Small intestine (tissue), 7 donors: ENCODE measurements around the gene KRTAP10-8. TPM values are rescaled to one million over a fixed set of nuclear protein-coding genes. Genes with fewer than 3 reads are reported as not detected.
"Not testable (repeated sequence)": the region's sequence is repeated elsewhere in the genome, so short reads cannot be mapped to it uniquely, and the experiment has no call there.

Experiments used
- DNase-seq, 2 donors: peaks; one replicate each; pipeline versions ENCODE4 v3.0.0 to v3.0.0-alpha.2; 2013
- FAIRE-seq: peaks from 2 replicates; lab custom pipeline; 2012; peaks lifted over from hg19 to GRCh38; lab: Jason Lieb, UNC
- H3K27ac ChIP-seq, 3 donors: one replicate each; pipeline ENCODE4 v1.5.1; 2013; ENCODE audit warnings: low read length in 2 of 3, mild to moderate bottlenecking in 2 of 3, control low read depth in 1 of 3, inconsistent platforms in 1 of 3, low read depth in 1 of 3, moderate library complexity in 1 of 3
- H3K27me3 ChIP-seq, 3 donors: one replicate each; pipeline ENCODE4 v1.6.1; 2013; ENCODE audit warnings: low read length in 3 of 3, inconsistent platforms in 1 of 3; ENCODE audit not compliant: control insufficient read depth in 3 of 3, insufficient read depth in 3 of 3
- H3K36me3 ChIP-seq, 3 donors: one replicate each; pipeline ENCODE4 v1.6.1; 2013; ENCODE audit warnings: low read length in 3 of 3, inconsistent platforms in 1 of 3, low read depth in 1 of 3, mild to moderate bottlenecking in 1 of 3, moderate library complexity in 1 of 3; ENCODE audit not compliant: control insufficient read depth in 3 of 3, insufficient read depth in 2 of 3
- H3K4me1 ChIP-seq, 3 donors: one replicate each; pipeline ENCODE4 v1.6.1; 2013; ENCODE audit warnings: low read length in 2 of 3, inconsistent platforms in 1 of 3, low read depth in 1 of 3, mild to moderate bottlenecking in 1 of 3, moderate library complexity in 1 of 3; ENCODE audit not compliant: control insufficient read depth in 3 of 3, insufficient read depth in 2 of 3
- H3K4me3 ChIP-seq, 3 donors: one replicate each; pipeline ENCODE4 v1.5.1; 2013; ENCODE audit warnings: low read length in 3 of 3, control low read depth in 1 of 3, inconsistent platforms in 1 of 3, low read depth in 1 of 3, mild to moderate bottlenecking in 1 of 3, moderate library complexity in 1 of 3
- H3K9me3 ChIP-seq, 2 donors: one replicate each; pipeline ENCODE4 v1.6.1; 2013; ENCODE audit warnings: low read depth in 1 of 2, low read length in 1 of 2; ENCODE audit not compliant: control insufficient read depth in 2 of 2, insufficient read depth in 1 of 2
- WGBS, 3 donors: extraction: QIAGEN DNeasy Blood & Tissue Kit; methylation state at CpG; one replicate each; pipeline ENCODE4 v1.1.7; 2013; 5-methylcytosine and 5-hydroxymethylcytosine counted together
- polyA plus RNA-seq, 4 donors: library from polyadenylated mRNA; stranded (reverse) in 3 of 4; unstranded in 1 of 4; fragments of 200-250 nt in 3 of 4; fragments of 120-200 nt in 1 of 4; gene quantifications; one replicate each; pipeline versions ENCODE4 v1.2.1 to v1.2.3, GENCODE V29; 2013
- donor health status: healthy with polysubstance abuse.
- donor health status: control.
- donor health status: control.
- donor health status: Bipolar disorder and iron deficiency.
- donor health status: healthy.

The KRTAP10-8 gene
- polyA plus RNA-seq, 4 donors, result not detected

- Histone ChIP-seq H3K4me3 (no peak overlapping the region), H3K4me1 (no peaks in the 10 kb centered on the region), H3K27ac (no peak overlapping the region), H3K9me3 (peaks cover 0 to 5% of the 10 kb centered on the region in 2 donors), H3K36me3 (no peaks in the 10 kb centered on the region), H3K27me3 (peaks cover 0 to 3% (median 0%) of the 10 kb centered on the region in 3 donors)
- no peak for FAIRE-seq
- DNase-seq, result no peak
- WGBS, 3 donors, result 58 to 70% (median 64%) methylated on average over 6 of the region's 6 CpGs
Measured at GRCh38 chr21:44583800-44584147, 28.1 kb upstream of the KRTAP10-8 start.

- 63 to 86% (median 82%) methylated on average over 3 of the region's 3 CpGs for WGBS, 3 donors
- no peak for FAIRE-seq
Measured at GRCh38 chr21:44585892-44586291, 26.0 kb upstream of the KRTAP10-8 start.

GRCh38 chr21:44589094-44589493 is 22.8 kb upstream of the KRTAP10-8 start:
- 89 to 93% (median 90%) methylated on average over 2 of the region's 2 CpGs for WGBS, 3 donors
- Histone ChIP-seq H3K4me3 (no peak overlapping the region), H3K9me3 (no peaks in the 10 kb centered on the region), H3K27me3 (peaks cover 0 to 7% (median 6%) of the 10 kb centered on the region in 3 donors), H3K36me3 (no peaks in the 10 kb centered on the region), H3K27ac (no peak overlapping the region), H3K4me1 (no peaks in the 10 kb centered on the region)
- DNase-seq, result no peak
- FAIRE-seq, result no peak

More at GRCh38 chr21:44585892-44586291, 26.0 kb upstream of the KRTAP10-8 start:
- no peak for DNase-seq
- H3K4me1 ChIP-seq, result no peaks in the 10 kb centered on the region
- no peaks in the 10 kb centered on the region for H3K36me3 ChIP-seq
- H3K27me3 ChIP-seq, result peaks cover 0 to 7% (median 0%) of the 10 kb centered on the region in 3 donors
- H3K27ac ChIP-seq, result no peak overlapping the region
- H3K4me3 ChIP-seq, result no peak overlapping the region
- H3K9me3 ChIP-seq, result peaks cover 0 to 5% of the 10 kb centered on the region in 2 donors

- Histone ChIP-seq H3K27me3 (peaks cover 0 to 7% (median 6%) of the 10 kb centered on the region in 3 donors), H3K27ac (no peak overlapping the region), H3K9me3 (no peaks in the 10 kb centered on the region), H3K36me3 (no peaks in the 10 kb centered on the region), H3K4me1 (no peaks in the 10 kb centered on the region), H3K4me3 (no peak overlapping the region)
- FAIRE-seq, result no peak
- no peak for DNase-seq
- WGBS, 3 donors, result 68 to 76% (median 71%) methylated on average over 22 to 24 of the region's 24 CpGs
Measured at GRCh38 chr21:44589586-44590305, 22.1 kb upstream of the KRTAP10-8 start.

GRCh38 chr21:44590311-44590721 is 21.6 kb upstream of the KRTAP10-8 start:
- no peak for DNase-seq
- no peaks in the 10 kb centered on the region for H3K4me1 ChIP-seq
- 59 to 80% (median 71%) methylated on average over 8 to 10 of the region's 10 CpGs for WGBS, 3 donors
- H3K9me3 ChIP-seq, result no peaks in the 10 kb centered on the region
- FAIRE-seq, result no peak
- H3K27ac ChIP-seq, result no peak overlapping the region
- H3K4me3 ChIP-seq, result no peak overlapping the region
- no peaks in the 10 kb centered on the region for H3K36me3 ChIP-seq
- peaks cover 0 to 6% (median 5%) of the 10 kb centered on the region in 3 donors for H3K27me3 ChIP-seq

GRCh38 chr21:44590897-44591800 is 20.7 kb upstream of the KRTAP10-8 start:
- 50 to 66% (median 52%) methylated on average over 13 to 18 of the region's 19 CpGs for WGBS, 3 donors
- not testable (repeated sequence) for H3K9me3 ChIP-seq, H3K27ac ChIP-seq, H3K4me1 ChIP-seq, DNase-seq, H3K36me3 ChIP-seq, H3K4me3 ChIP-seq, H3K27me3 ChIP-seq, FAIRE-seq

- H3K4me1 ChIP-seq, H3K9me3 ChIP-seq, DNase-seq, FAIRE-seq, H3K4me3 ChIP-seq, H3K27me3 ChIP-seq, H3K36me3 ChIP-seq, H3K27ac ChIP-seq: not testable (repeated sequence)
- WGBS, 3 donors, result 20 to 59% (median 42%) methylated on average over 4 of the region's 4 CpGs
Measured at GRCh38 chr21:44591801-44592130, 20.1 kb upstream of the KRTAP10-8 start.

- no peak for FAIRE-seq
Measured at GRCh38 chr21:44592446-44593311, 19.2 kb upstream of the KRTAP10-8 start, which contains the start of gene KRTAP10-6. Gene KRTAP10-6 (minus strand): TSS chr21:44592505. CDS start chr21:44592484, 21 bp downstream.

More at GRCh38 chr21:44592446-44593311, 19.2 kb upstream of the KRTAP10-8 start, which contains the start of gene KRTAP10-6:
- Histone ChIP-seq H3K4me1 (no peaks in the 10 kb centered on the region), H3K36me3 (no peaks in the 10 kb centered on the region), H3K4me3 (no peak within 1 kb of the TSS), H3K9me3 (no peaks in the 10 kb centered on the region), H3K27ac (no peak within 1 kb of the TSS), H3K27me3 (peaks cover 0 to 6% (median 4%) of the 10 kb centered on the region in 3 donors)
- WGBS, 3 donors, result 55 to 61% (median 61%) methylated on average over 31 to 33 of the region's 33 CpGs
- no peak for DNase-seq
